Spinal cord (tissue), 10 donors: Measurements from ENCODE around the gene DAPK1. TPM values are rescaled to one million over a fixed set of nuclear protein-coding genes. Genes with fewer than 3 reads are reported as not detected.

Source experiments
- DNase-seq, 6 donors: peaks; one replicate each; pipeline versions ENCODE4 v3.0.0 to v3.0.0-alpha.2; 2013 to 2015; ENCODE audit warnings: low spot score in 6 of 6, low read depth in 4 of 6
- H3K27ac ChIP-seq: one replicate; pipeline ENCODE4 v1.5.1; 2013; ENCODE audit warnings: low read depth, low read length, control low read depth
- H3K27me3 ChIP-seq: one replicate; pipeline ENCODE4 v1.6.1; 2013; ENCODE audit warnings: low read length; ENCODE audit not compliant: control insufficient read depth, insufficient read depth
- H3K36me3 ChIP-seq: one replicate; pipeline ENCODE4 v1.6.1; 2013; ENCODE audit warnings: low read length; ENCODE audit not compliant: control insufficient read depth, insufficient read depth
- H3K4me1 ChIP-seq: one replicate; pipeline ENCODE4 v1.6.1; 2013; ENCODE audit warnings: low read length; ENCODE audit not compliant: control insufficient read depth, insufficient read depth
- H3K4me3 ChIP-seq: one replicate; pipeline ENCODE4 v1.5.1; 2013; ENCODE audit warnings: low read depth, low read length, control low read depth
- H3K9me3 ChIP-seq: one replicate; pipeline ENCODE4 v1.6.1; 2013; ENCODE audit warnings: low read length; ENCODE audit not compliant: control insufficient read depth, insufficient read depth
- WGBS: methylation state at CpG from one replicate; pipeline ENCODE4 v1.1.5; 2013; ENCODE audit warnings: missing lambda C conversion rate; ENCODE audit not compliant: insufficient coverage; 5-methylcytosine and 5-hydroxymethylcytosine counted together
- polyA plus RNA-seq, 2 donors: library from polyadenylated mRNA; unstranded; fragments of 120-200 nt; gene quantifications; one replicate each; pipeline ENCODE4 v1.2.1, GENCODE V29; 2013; ENCODE audit not compliant: insufficient read length in 2 of 2
- small RNA-seq: library from RNA; depleted of rRNA; stranded (forward); fragments of <200 nt; gene quantifications from one replicate; pipeline ENCODE3, GENCODE V24; 2014; ENCODE audit warnings: low replicate concordance
- total RNA-seq, 2 donors: library from RNA; depleted of rRNA in 1 of 2; stranded (reverse); fragments of 120-200 nt in 1 of 2; fragments of >200 nt in 1 of 2; gene quantifications; one replicate each; pipeline versions ENCODE4 v1.2.3 to v1.2.4, GENCODE V29; 2013 to 2014
- donor health status: healthy.

Gene DAPK1
- total and polyA plus RNA-seq, 4 donors, result 53.3 to 82.6 (median 77.9) TPM

- Histone ChIP-seq H3K4me1 (no peaks in the 10 kb centered on the region), H3K36me3 (no peaks in the 10 kb centered on the region), H3K27ac (no peak overlapping the region), H3K9me3 (no peaks in the 10 kb centered on the region), H3K4me3 (no peak overlapping the region), H3K27me3 (no peaks in the 10 kb centered on the region)
- WGBS, result 32% methylated on average over 2 of the region's 2 CpGs
- no peak for DNase-seq
Observed at GRCh38 chr9:87750726-87751125, 253.1 kb downstream of the DAPK1 start.

DNA sequence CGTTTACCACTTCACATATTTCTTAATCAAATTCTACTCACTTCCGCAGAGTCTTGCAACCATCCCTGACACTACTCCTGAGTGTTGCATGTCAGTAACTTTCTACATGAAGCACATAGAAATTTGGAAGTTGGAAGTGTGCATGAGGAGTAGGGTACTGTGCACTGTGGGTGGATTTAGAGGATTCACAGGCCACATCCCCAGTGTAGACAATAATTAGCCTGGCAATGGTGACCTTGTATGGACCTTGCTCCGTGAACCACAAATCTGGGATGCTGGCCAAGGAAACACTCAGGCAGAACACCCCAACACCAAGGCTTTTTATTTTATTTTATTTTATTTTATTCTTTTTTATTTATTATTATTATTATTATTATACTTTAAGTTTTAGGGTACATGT, 253.8 kb downstream of the DAPK1 start:
- H3K27ac ChIP-seq, result no peak overlapping the region
- no peaks in the 10 kb centered on the region for H3K9me3 ChIP-seq
- H3K4me1 ChIP-seq, result no peaks in the 10 kb centered on the region
- no peak overlapping the region for H3K4me3 ChIP-seq
- no peaks in the 10 kb centered on the region for H3K27me3 ChIP-seq
- no peaks in the 10 kb centered on the region for H3K36me3 ChIP-seq
- 80% methylated on average over 1 of the region's 3 CpGs for WGBS
- DNase-seq, result no peak

DNA sequence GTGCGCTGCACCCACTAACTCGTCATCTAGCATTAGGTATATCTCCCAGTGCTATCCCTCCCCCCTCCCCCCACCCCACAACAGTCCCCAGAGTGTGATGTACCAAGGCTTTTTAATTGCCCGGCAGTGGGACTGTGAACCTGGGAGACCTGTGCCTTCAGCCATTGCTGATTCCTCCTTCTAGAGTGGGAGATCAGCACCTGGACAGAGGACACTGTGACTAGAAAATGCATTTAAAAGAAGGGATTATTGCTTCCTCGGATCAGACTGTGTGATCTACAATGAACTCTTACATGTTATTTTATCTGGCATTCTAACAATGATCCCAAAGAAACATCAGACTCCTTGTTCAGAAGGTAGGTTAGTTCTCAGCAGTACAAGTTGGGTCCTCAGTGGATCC, 254.2 kb downstream of the DAPK1 start:
- no peak overlapping the region for H3K27ac ChIP-seq
- WGBS, result 75% methylated on average over 1 of the region's 4 CpGs

DNA sequence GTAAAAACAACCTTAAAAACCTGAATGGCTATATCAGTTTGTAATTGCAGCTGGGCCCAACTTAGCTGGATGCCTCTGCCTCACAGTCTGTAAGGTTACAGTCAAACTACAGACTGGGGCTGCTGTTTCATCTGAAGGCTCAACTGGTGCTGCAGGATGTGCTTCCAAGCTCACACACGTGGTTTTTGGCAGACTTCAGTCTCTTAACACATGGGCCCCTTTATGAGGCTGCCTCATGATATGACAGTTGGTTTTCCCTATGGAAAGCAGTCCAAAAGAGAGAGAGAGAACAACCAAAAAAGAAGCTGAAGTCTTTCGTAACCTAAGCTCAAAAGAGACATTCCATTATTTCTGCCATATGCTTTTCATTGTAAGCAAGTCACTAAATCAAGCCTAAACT, 255.6 kb downstream of the DAPK1 start:
- H3K4me1 ChIP-seq, result no peaks in the 10 kb centered on the region
- no peaks in the 10 kb centered on the region for H3K9me3 ChIP-seq
- no peaks in the 10 kb centered on the region for H3K36me3 ChIP-seq
- 60% methylated on average over 1 of the region's 2 CpGs for WGBS
- no peak overlapping the region for H3K27ac ChIP-seq
- H3K4me3 ChIP-seq, result no peak overlapping the region
- no peaks in the 10 kb centered on the region for H3K27me3 ChIP-seq
- no peak for DNase-seq

More for the DNA sequence above, 254.2 kb downstream of the DAPK1 start:
- Histone ChIP-seq H3K27me3 (no peaks in the 10 kb centered on the region), H3K4me1 (no peaks in the 10 kb centered on the region), H3K36me3 (no peaks in the 10 kb centered on the region), H3K9me3 (no peaks in the 10 kb centered on the region), H3K4me3 (no peak overlapping the region)
- DNase-seq, result no peak

Small RNA genes within 50 kb of the gene (small RNA-seq; reads per million reads assigned to genes)
- 0.10 reads per million for gene AL161787.1

Other genes with a start within 250 kb of the DAPK1 start
- 100 to 1,000 TPM in 1 of 2 donors, 10 to 100 TPM in 1; 84.5 to 467 TPM for gene CTSL, start 228.3 kb downstream of the DAPK1 start, total RNA-seq
- gene CTSL, start 228.3 kb downstream of the DAPK1 start, polyA plus RNA-seq, result 100 to 1,000 TPM in 1 of 2 donors, 10 to 100 TPM in 1; 66.5 to 130 TPM